Neuronal stem cell (in vitro differentiated cells): ENCODE measurements around the gene IFNA10.
"Not testable (repeated sequence)": the region's sequence is repeated elsewhere in the genome, so short reads cannot be mapped to it uniquely, and the experiment has no call there.

Source experiments
- DNase-seq: peaks from one replicate; pipeline ENCODE4 v3.0.0-alpha.2; 2013; ENCODE audit warnings: low spot score
- H2AFZ ChIP-seq: one replicate; pipeline ENCODE4 v1.6.1; 2013; ENCODE audit warnings: mild to moderate bottlenecking, low read length, inconsistent platforms
- H2AK5ac ChIP-seq: 2 replicates; pipeline ENCODE4 v1.6.1; 2013; ENCODE audit warnings: low read depth, mild to moderate bottlenecking, inconsistent platforms, low read length, moderate library complexity, mixed read lengths
- H2BK120ac ChIP-seq: 2 replicates; pipeline ENCODE4 v1.6.1; 2013; ENCODE audit warnings: low read depth, mild to moderate bottlenecking, inconsistent platforms, low read length, moderate library complexity, mixed read lengths
- H2BK12ac ChIP-seq: one replicate; pipeline ENCODE4 v1.6.1; 2013; ENCODE audit warnings: low read length, inconsistent platforms
- H2BK15ac ChIP-seq: 2 replicates; pipeline ENCODE4 v1.6.1; 2013; ENCODE audit warnings: mild to moderate bottlenecking, low read length, inconsistent platforms, mixed read lengths
- H2BK5ac ChIP-seq: one replicate; pipeline ENCODE4 v1.6.1; 2013; ENCODE audit warnings: inconsistent platforms, mild to moderate bottlenecking, low read length, moderate library complexity
- H3K14ac ChIP-seq: one replicate; pipeline ENCODE4 v1.6.1; 2013; ENCODE audit warnings: low read length, inconsistent platforms
- H3K18ac ChIP-seq: 2 replicates; pipeline ENCODE4 v1.6.1; 2013; ENCODE audit warnings: low read length, inconsistent platforms
- H3K23ac ChIP-seq: 2 replicates; pipeline ENCODE4 v1.6.1; 2013; ENCODE audit warnings: low read depth, mild to moderate bottlenecking, mixed read lengths, low read length, inconsistent platforms; ENCODE audit not compliant: poor library complexity
- H3K27ac ChIP-seq: replicated peaks from 3 replicates; pipeline ENCODE4 v1.5.1; 2013; ENCODE audit warnings: low read length, inconsistent platforms
- H3K27me3 ChIP-seq, 3 experiments: 2 replicates each; pipeline ENCODE4 v1.6.1; 2013; ENCODE audit warnings: low read length in 3 of 3, mild to moderate bottlenecking in 2 of 3, inconsistent platforms in 1 of 3, low read depth in 1 of 3, mixed read lengths in 1 of 3, moderate library complexity in 1 of 3; ENCODE audit not compliant: control insufficient read depth in 3 of 3, insufficient read depth in 3 of 3
- H3K36me3 ChIP-seq, 2 donors: replicated peaks in 1 of 2; 2 replicates each; pipeline ENCODE4 v1.6.1; 2013; ENCODE audit warnings: low read length in 2 of 2; ENCODE audit not compliant: control insufficient read depth in 2 of 2, insufficient read depth in 2 of 2
- H3K4ac ChIP-seq: 2 replicates; pipeline ENCODE4 v1.6.1; 2013; ENCODE audit warnings: inconsistent platforms, mild to moderate bottlenecking, low read length, moderate library complexity
- H3K4me1 ChIP-seq, 2 donors: 1 replicate in 1 of 2; 2 replicates in 1 of 2; pipeline ENCODE4 v1.6.1; 2013; ENCODE audit warnings: low read length in 2 of 2, low read depth in 1 of 2; ENCODE audit not compliant: control insufficient read depth in 2 of 2, insufficient read depth in 1 of 2
- H3K4me2 ChIP-seq: one replicate; pipeline ENCODE4 v1.6.1; 2013; ENCODE audit warnings: mild to moderate bottlenecking, low read length, inconsistent platforms; ENCODE audit not compliant: insufficient read depth, poor library complexity, severe bottlenecking
- H3K4me3 ChIP-seq, 2 donors: 2 replicates each; pipeline ENCODE4 v1.5.1; 2013; ENCODE audit warnings: low read length in 2 of 2, mild to moderate bottlenecking in 2 of 2, inconsistent platforms in 1 of 2, moderate library complexity in 1 of 2
- H3K79me1 ChIP-seq: one replicate; pipeline ENCODE4 v1.6.1; 2013; ENCODE audit warnings: low read depth, mild to moderate bottlenecking, inconsistent platforms, low read length, moderate library complexity
- H3K9ac ChIP-seq: one replicate; pipeline ENCODE4 v1.6.1; 2013; ENCODE audit warnings: mild to moderate bottlenecking, low read depth, low read length, inconsistent platforms; ENCODE audit not compliant: poor library complexity
- H3K9me3 ChIP-seq, 2 donors: replicated peaks in 1 of 2; 2 replicates each; pipeline versions ENCODE3 to v1.6.1; 2013; ENCODE audit warnings: low read length in 2 of 2, mild to moderate bottlenecking in 2 of 2, inconsistent platforms in 1 of 2, low read depth in 1 of 2, mixed read lengths in 1 of 2, moderate library complexity in 1 of 2; ENCODE audit not compliant: control insufficient read depth in 2 of 2, insufficient read depth in 1 of 2
- H4K8ac ChIP-seq: one replicate; pipeline ENCODE4 v1.6.1; 2013; ENCODE audit warnings: low read depth, mild to moderate bottlenecking, inconsistent platforms, low read length, moderate library complexity
- H4K91ac ChIP-seq: one replicate; pipeline ENCODE4 v1.6.1; 2013; ENCODE audit warnings: low read length, low read depth, mild to moderate bottlenecking, inconsistent platforms; ENCODE audit not compliant: poor library complexity
- WGBS, 2 donors: extraction: QIAGEN DNeasy Blood & Tissue Kit; methylation state at CpG; one replicate each; pipeline ENCODE4 v1.1.7; 2013; ENCODE audit warnings: missing lambda C conversion rate in 2 of 2, mixed read lengths in 1 of 2; ENCODE audit not compliant: insufficient read length in 2 of 2, insufficient replicate concordance in 1 of 2; ENCODE audit errors: extremely low coverage in 2 of 2; 5-methylcytosine and 5-hydroxymethylcytosine counted together

IFNA10 gene

DNA sequence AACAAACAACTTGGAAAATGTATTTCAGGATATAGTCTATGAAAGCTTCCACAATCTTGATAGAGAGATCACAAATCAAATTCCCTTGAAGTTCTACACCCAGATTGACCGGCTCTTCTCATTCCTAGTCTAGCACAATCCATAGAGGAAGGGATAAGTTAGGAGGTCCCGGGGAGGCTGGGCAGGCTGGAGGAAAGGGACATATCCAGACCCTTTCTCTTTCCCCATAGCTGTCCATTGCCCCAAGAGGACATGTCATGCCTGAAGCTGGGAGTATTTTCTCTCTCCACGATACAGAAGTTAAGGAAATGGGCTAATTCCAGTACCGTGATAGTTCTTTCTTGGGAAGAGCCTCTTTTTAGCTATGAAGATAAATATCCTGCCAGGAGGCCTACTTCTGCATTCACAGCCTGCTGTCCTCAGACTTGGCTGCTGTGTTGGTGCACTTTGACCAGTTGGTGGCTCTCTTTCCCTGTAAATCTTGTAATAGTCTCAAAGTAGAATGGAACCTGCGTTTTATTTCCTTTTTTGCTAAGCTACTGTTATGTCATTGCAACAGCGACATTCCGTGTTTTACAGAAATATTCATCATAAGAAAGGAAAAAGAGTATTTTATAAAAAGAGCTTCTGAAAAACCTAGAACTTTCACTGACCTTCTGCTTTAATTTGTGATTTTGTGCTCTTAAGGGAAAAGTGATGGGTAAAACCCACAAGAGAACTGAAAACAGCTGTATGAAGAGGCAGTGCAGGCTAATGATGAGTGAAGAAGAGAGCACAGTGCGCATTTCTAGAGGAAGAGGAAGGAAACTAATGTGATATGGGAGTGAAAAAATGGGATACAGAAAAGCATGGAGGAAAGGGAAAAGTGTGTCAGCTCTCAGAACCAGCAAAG is 28.8 kb upstream of the IFNA10 start:
- not testable (repeated sequence) for H3K9me3 ChIP-seq

DNA sequence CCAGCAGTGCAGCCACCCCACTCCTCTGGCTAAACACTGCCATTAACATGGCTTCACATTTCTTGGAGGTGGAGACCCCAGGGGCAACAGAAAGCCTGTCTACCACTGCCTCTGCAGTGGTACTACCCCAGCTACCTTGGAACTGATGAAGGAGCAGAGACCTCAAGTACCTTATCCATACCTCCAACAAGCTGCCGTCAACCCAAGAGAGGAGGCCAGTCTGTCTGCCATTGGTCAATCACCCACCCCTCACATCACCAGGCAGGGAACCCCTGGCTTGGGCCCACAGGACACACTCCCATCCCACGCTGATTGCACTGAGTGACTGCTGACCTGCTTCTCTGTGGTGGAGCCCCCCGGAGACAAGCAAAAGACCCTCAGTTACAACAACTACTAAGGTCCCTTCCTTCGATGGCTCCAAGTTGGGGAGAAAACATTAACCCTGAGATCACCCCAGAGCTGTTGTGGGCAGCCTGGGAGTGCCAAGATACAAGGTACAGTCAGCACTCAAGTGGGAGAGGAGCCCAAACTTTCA is 27.3 kb upstream of the IFNA10 start:
- Histone ChIP-seq H3K36me3 (no peaks in the 10 kb centered on the region), H3K23ac (no peak overlapping the region), H3K4me3 (peak overlapping the region in 1 of 2 donors; percentile 46), H3K4ac (no peak overlapping the region), H2AFZ (no peak overlapping the region), H4K91ac (no peak overlapping the region), H2BK15ac (no peak overlapping the region), H3K27ac (no peak overlapping the region), H3K14ac (no peak overlapping the region), H3K4me2 (no peak overlapping the region), H3K4me1 (no peaks in the 10 kb centered on the region), H3K27me3 (no peaks in the 10 kb centered on the region), H2BK12ac (no peak overlapping the region), H2BK5ac (no peak overlapping the region), H3K9me3 (no peaks in the 10 kb centered on the region), H3K18ac (peak overlapping the region; percentile 57), H2BK120ac (no peak overlapping the region), H3K79me1 (no peaks in the 10 kb centered on the region), H3K9ac (no peak overlapping the region), H4K8ac (no peak overlapping the region), H2AK5ac (no peak overlapping the region)
- no peak for DNase-seq
- WGBS, 2 donors: no CpG with 5 or more reads among the region's 4 CpGs

More for the DNA sequence above, 28.8 kb upstream of the IFNA10 start:
- not testable (repeated sequence) for H3K23ac ChIP-seq, H3K4ac ChIP-seq, H3K4me2 ChIP-seq, H2BK12ac ChIP-seq, H3K4me3 ChIP-seq, H3K9ac ChIP-seq, H3K27me3 ChIP-seq, H3K36me3 ChIP-seq, H2BK120ac ChIP-seq, H3K79me1 ChIP-seq, H3K14ac ChIP-seq, H3K4me1 ChIP-seq, H4K8ac ChIP-seq, H3K18ac ChIP-seq, H2BK5ac ChIP-seq, H2AK5ac ChIP-seq, H2AFZ ChIP-seq, H4K91ac ChIP-seq, H3K27ac ChIP-seq, H2BK15ac ChIP-seq
- no CpG with 5 or more reads among the region's 8 CpGs for WGBS, 2 donors
- DNase-seq: peak; percentile 20

DNA sequence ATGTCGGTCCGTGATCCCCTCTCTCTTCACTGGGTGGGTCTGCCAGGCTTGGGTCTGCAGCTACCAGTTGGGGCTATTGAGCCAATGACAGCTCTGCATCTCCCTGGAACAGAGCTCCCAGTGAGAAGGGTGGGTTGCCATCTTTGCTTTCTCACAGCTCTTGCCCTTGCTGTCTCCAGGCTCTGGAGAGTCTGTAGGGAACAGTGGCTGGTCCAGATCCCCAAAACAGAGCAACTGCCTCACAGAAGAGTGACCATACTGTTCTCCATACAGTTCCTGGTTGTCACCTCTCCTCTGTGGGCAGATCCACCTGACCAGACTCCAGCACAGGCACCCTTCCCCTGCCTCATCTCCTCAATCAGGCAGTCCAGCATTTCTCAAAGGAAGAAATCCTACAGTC is 26.3 kb upstream of the IFNA10 start:
- H3K14ac ChIP-seq: no peak overlapping the region
- no peak overlapping the region for H4K91ac ChIP-seq
- no peak overlapping the region for H3K4me3 ChIP-seq
- no peaks in the 10 kb centered on the region for H3K4me1 ChIP-seq
- no peak overlapping the region for H2AFZ ChIP-seq
- H3K36me3 ChIP-seq: no peaks in the 10 kb centered on the region
- no peaks in the 10 kb centered on the region for H3K27me3 ChIP-seq
- H2BK120ac ChIP-seq: no peak overlapping the region
- no peak overlapping the region for H2BK12ac ChIP-seq
- WGBS, 2 donors: no CpG with 5 or more reads among the region's 2 CpGs
- no peaks in the 10 kb centered on the region for H3K9me3 ChIP-seq
- no peak overlapping the region for H3K23ac ChIP-seq
- DNase-seq: no peak
- no peak overlapping the region for H2AK5ac ChIP-seq
- H3K79me1 ChIP-seq: no peaks in the 10 kb centered on the region
- H4K8ac ChIP-seq: no peak overlapping the region
- H3K9ac ChIP-seq: no peak overlapping the region
- H3K4me2 ChIP-seq: no peak overlapping the region
- no peak overlapping the region for H3K27ac ChIP-seq
- no peak overlapping the region for H2BK5ac ChIP-seq
- H3K4ac ChIP-seq: no peak overlapping the region
- H2BK15ac ChIP-seq: no peak overlapping the region
- no peak overlapping the region for H3K18ac ChIP-seq

DNA sequence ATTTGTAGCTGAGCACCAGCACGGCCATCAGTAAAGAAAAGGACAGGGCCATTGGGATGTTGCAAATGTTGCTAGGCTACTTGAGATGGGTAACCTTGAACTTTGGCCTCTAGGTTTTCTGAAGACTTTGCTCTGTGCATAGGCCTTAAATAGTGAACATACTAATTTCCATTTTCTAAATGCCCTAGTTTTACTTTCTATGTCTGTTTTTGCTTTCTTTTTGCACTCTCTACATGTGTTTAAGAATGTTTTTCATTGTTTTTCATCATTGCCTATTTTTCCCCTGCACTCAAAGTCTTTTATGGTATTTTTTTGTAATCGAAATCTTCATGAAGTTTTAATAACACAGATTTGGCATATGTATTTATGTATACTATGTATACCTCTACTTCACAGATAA is 21.2 kb upstream of the IFNA10 start, which contains the start of gene IFNA17:
Gene IFNA17 (minus strand): TSS at position 101 of the 400 bp plus-strand sequence. CDS start 49 bp downstream, at position 52.
- no peak within 1 kb of the TSS for H3K14ac ChIP-seq

More for the DNA sequence above, 21.2 kb upstream of the IFNA10 start, which contains the start of gene IFNA17:
- Histone ChIP-seq H3K4ac (no peak within 1 kb of the TSS), H3K9ac (no peak within 1 kb of the TSS), H2BK15ac (no peak within 1 kb of the TSS), H3K23ac (no peak within 1 kb of the TSS), H3K9me3 (no peaks in the 10 kb centered on the region), H2BK12ac (no peak within 1 kb of the TSS), H2AFZ (no peak within 1 kb of the TSS), H3K4me3 (no peak within 1 kb of the TSS), H3K18ac (no peak within 1 kb of the TSS), H4K91ac (no peak within 1 kb of the TSS), H3K4me2 (no peak within 1 kb of the TSS), H2BK120ac (no peak within 1 kb of the TSS), H2BK5ac (no peak within 1 kb of the TSS), H3K4me1 (no peaks in the 10 kb centered on the region), H4K8ac (no peak within 1 kb of the TSS), H3K27me3 (no peaks in the 10 kb centered on the region), H3K79me1 (no peaks in the 10 kb centered on the region), H2AK5ac (no peak within 1 kb of the TSS), H3K36me3 (no peaks in the 10 kb centered on the region), H3K27ac (no peak within 1 kb of the TSS)
- no peak for DNase-seq
- WGBS, 2 donors: no CpG with 5 or more reads among the region's 2 CpGs
